GM18508 (cell line): Measurements from ENCODE around the gene DOK6.
A peak's percentile ranks its signal among the peaks of the same experiment; 100 is the strongest.

Source experiments
- ATAC-seq: cut with Tn5 transposase; IDR thresholded peaks from one replicate; pipeline ENCODE4 v1.9.1; 2021; ENCODE audit warnings: moderate number of reproducible peaks; ENCODE audit not compliant: insufficient read depth, unreplicated experiment

Gene DOK6

GRCh38 chr18:69885841-69886531 lies 485.3 kb downstream of the DOK6 start:
- peak; percentile 89 for ATAC-seq

GRCh38 chr18:69887256-69887655 lies 486.6 kb downstream of the DOK6 start:
- no peak for ATAC-seq

GRCh38 chr18:69889009-69889408 lies 488.3 kb downstream of the DOK6 start:
- ATAC-seq, result no peak

GRCh38 chr18:69890558-69890957 lies 489.9 kb downstream of the DOK6 start:
- ATAC-seq, result no peak

- ATAC-seq, result no peak
These were observed 493.8 kb downstream of the DOK6 start for GRCh38 chr18:69894467-69894866.

- ATAC-seq, result no peak
These were observed 494.7 kb downstream of the DOK6 start for GRCh38 chr18:69895066-69896047.

- no peak for ATAC-seq
These were observed 496.9 kb downstream of the DOK6 start for GRCh38 chr18:69897397-69898108.

GRCh38 chr18:69898241-69898861 lies 497.7 kb downstream of the DOK6 start:
- ATAC-seq, result peak; percentile 40
